CD4-positive, CD25-positive, alpha-beta regulatory T cell (primary cell): Measurements from ENCODE around the gene EPS8L1. TPM values are rescaled to one million over a fixed set of nuclear protein-coding genes. Genes with fewer than 3 reads are reported as not detected.

Source experiments
- ATAC-seq, 2 donors: fragments of 150-1000 bp; cut with Tn5 transposase; one replicate each; pipeline ENCODE4 v1.10.0; 2021; ENCODE audit warnings: low read depth in 2 of 2, moderate number of reproducible peaks in 2 of 2, moderate library complexity in 1 of 2
- DNase-seq, 3 donors: peaks; one replicate each; pipeline versions ENCODE4 v3.0.0 to v3.0.0-alpha.2; 2012 to 2022; ENCODE audit warnings: mixed read lengths in 1 of 3
- H3K27ac ChIP-seq: one replicate; pipeline ENCODE4 v1.7.0; 2013; ENCODE audit warnings: mild to moderate bottlenecking, low read length; ENCODE audit not compliant: insufficient read depth, poor library complexity, severe bottlenecking
- H3K27me3 ChIP-seq: one replicate; pipeline ENCODE4 v1.7.0; 2013; ENCODE audit warnings: low read length; ENCODE audit not compliant: control insufficient read depth, insufficient read depth
- H3K36me3 ChIP-seq: one replicate; pipeline ENCODE4 v1.7.0; 2013; ENCODE audit warnings: mild to moderate bottlenecking, low read length, moderate library complexity; ENCODE audit not compliant: control insufficient read depth, insufficient read depth
- H3K4me1 ChIP-seq: 2 replicates; pipeline ENCODE4 v1.7.0; 2013; ENCODE audit warnings: mild to moderate bottlenecking, low read length; ENCODE audit not compliant: insufficient read depth, control insufficient read depth, poor library complexity, severe bottlenecking
- H3K4me3 ChIP-seq: one replicate; pipeline ENCODE4 v1.7.0; 2013; ENCODE audit warnings: low read depth, mild to moderate bottlenecking, low read length, moderate library complexity
- H3K9me3 ChIP-seq, 2 experiments: 1 replicate in 1 of 2; 2 replicates in 1 of 2; pipeline ENCODE4 v1.7.0; 2013; ENCODE audit warnings: low read length in 2 of 2, mild to moderate bottlenecking in 1 of 2, moderate library complexity in 1 of 2; ENCODE audit not compliant: control insufficient read depth in 2 of 2
- H3K27ac Mint-ChIP-seq, 3 donors: one replicate each; pipeline ENCODE4 v1.8.0; 2020 to 2022; ENCODE audit warnings: mild to moderate bottlenecking in 3 of 3, mixed read lengths in 3 of 3, moderate library complexity in 2 of 3
- H3K27me3 Mint-ChIP-seq: one replicate; pipeline ENCODE4 v1.8.0; 2022; ENCODE audit warnings: mild to moderate bottlenecking, mixed read lengths
- H3K36me3 Mint-ChIP-seq: one replicate; pipeline ENCODE4 v1.8.0; 2020; ENCODE audit warnings: mixed read lengths
- H3K4me1 Mint-ChIP-seq, 4 donors: one replicate each; pipeline ENCODE4 v1.8.0; 2020 to 2022; ENCODE audit warnings: mixed read lengths in 4 of 4, mild to moderate bottlenecking in 1 of 4
- H3K4me3 Mint-ChIP-seq, 4 donors: one replicate each; pipeline ENCODE4 v1.8.0; 2020 to 2022; ENCODE audit warnings: mild to moderate bottlenecking in 4 of 4, mixed read lengths in 4 of 4, moderate library complexity in 3 of 4
- H3K9me3 Mint-ChIP-seq, 7 donors: one replicate each; pipeline ENCODE4 v1.8.0; 2020 to 2022; ENCODE audit warnings: mixed read lengths in 7 of 7, mild to moderate bottlenecking in 3 of 7, moderate library complexity in 2 of 7
- polyA plus RNA-seq, 4 donors: library from polyadenylated mRNA; unstranded; fragments of 300-500 nt; fragmentation: Illumina TruSeq; gene quantifications; one replicate each; pipeline ENCODE4 v1.2.3, GENCODE V29; 2021
- total RNA-seq: library from RNA; stranded (reverse); gene quantifications from one replicate; pipeline ENCODE4 v1.2.3, GENCODE V29; 2022

The EPS8L1 gene
- total and polyA plus RNA-seq, 5 donors from 2014 or later = 0.41 to 4.4 (median 1.5) TPM

DNA sequence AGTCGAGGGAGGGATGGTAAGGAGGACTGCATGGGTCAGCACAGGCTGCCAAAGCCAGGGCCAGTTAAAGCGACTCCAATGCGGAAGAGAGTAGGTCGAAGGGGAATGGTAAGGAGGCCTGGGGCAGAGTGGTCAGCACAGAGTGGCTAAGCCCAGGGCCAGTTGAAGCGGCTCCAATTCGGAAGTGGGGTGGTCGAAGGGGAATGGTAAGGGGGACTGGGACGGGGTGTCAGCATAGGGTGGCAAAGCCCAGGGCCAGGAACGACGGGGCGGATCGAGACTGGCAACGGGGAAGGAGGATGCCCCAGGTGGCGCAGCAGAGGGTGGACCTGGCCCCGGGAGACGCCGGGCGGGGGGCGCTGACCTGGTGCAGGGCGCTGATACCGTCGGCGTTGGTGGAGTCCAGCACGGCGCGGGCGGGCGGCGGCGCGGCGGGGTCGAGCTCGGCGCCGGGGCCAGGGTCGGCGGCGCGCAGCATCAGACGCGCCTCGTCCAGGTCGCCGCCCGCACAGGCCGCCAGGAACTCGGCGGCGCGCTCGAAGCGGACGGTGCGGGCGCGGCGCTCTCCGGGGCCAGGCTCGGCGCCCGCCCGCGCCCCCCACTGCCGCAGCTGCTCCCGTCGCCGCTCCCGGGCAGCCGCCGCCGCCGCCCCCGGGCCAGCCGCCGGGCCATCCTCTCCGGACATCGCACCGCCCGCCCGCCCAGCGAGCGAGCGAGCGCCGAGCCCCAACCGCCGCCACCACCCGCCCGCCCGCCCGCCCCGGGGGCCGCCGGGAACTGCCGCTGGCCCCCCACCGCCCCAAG lies 41.4 kb downstream of the EPS8L1 start, which contains the start of gene PPP1R12C:
Gene PPP1R12C (minus strand): TSS at position 779 of the 804 bp plus-strand sequence. CDS start 94 bp downstream, at position 685.
- peaks cover 7% of the 10 kb centered on the region for H3K36me3 ChIP-seq
- Mint-ChIP-seq H3K9me3 (peaks cover 0 to 1% (median 0%) of the 10 kb centered on the region in 7 donors), H3K4me1 (peaks cover 9 to 48% (median 26%) of the 10 kb centered on the region in 4 donors), H3K27ac (peak within 1 kb of the TSS; percentile 98 to 99 (median 99)), H3K4me3 (peak within 1 kb of the TSS; percentile 98 to 100 (median 99)), H3K36me3 (no peaks in the 10 kb centered on the region), H3K27me3 (peaks cover 10% of the 10 kb centered on the region)
- peak in 1 of 3 donors; percentile 20 for DNase-seq
- peak; percentile 2 to 4 for ATAC-seq
- H3K4me1 ChIP-seq = peaks cover 37% of the 10 kb centered on the region
- no peaks in the 10 kb centered on the region for H3K9me3 ChIP-seq
- H3K4me3 ChIP-seq = peak within 1 kb of the TSS; percentile 80
- peak within 1 kb of the TSS; percentile 71 for H3K27ac ChIP-seq
- H3K27me3 ChIP-seq = no peaks in the 10 kb centered on the region

DNA sequence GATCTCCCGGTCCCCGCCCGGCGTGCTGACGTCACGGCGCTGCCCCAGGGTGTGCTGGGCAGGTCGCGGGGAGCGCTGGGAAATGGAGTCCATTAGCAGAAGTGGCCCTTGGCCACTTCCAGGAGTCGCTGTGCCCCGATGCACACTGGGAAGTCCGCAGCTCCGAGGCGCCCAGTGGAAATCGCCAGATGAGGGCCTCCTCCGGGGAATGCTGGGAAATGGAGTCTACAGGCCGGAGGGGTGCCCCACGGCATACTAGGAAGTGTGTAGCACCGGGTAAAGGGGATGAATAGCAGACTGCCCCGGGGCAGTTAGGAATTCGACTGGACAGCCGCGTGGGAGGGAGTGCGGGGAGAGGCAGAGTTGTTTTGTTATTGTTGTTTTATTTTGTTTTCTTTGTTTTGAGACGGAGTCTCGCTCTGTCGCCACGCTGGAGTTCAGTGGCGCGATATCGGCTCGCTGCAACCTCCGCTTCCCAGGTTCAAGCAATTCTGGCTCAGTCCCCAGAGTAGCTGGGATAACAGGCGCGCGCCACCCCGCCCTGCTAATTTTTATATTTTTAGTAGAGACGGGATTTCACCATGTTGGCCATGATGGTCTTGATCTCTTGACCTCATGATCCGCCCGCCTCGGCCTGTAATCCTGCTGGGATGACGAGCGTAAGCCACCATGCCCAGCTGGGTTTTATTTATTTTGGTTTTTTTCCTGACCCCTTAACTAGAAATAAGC lies 42.2 kb downstream of the EPS8L1 start:
- Histone ChIP-seq H3K4me1 (peaks cover 37% of the 10 kb centered on the region), H3K27me3 (peaks cover 3% of the 10 kb centered on the region), H3K36me3 (no peaks in the 10 kb centered on the region), H3K27ac (peak overlapping the region; percentile 67), H3K4me3 (peak overlapping the region; percentile 80), H3K9me3 (no peaks in the 10 kb centered on the region)
- H3K4me1 Mint-ChIP-seq = peaks cover 9 to 47% (median 26%) of the 10 kb centered on the region in 4 donors
- DNase-seq (peak; percentile 94 to 99 (median 96)), ATAC-seq (peak; percentile 98)
- peak overlapping the region; percentile 85 to 95 (median 93) for H3K27ac Mint-ChIP-seq
- peaks cover 10% of the 10 kb centered on the region for H3K27me3 Mint-ChIP-seq
- peak overlapping the region; percentile 91 to 99 (median 98) for H3K4me3 Mint-ChIP-seq
- H3K36me3 Mint-ChIP-seq = no peaks in the 10 kb centered on the region
- H3K9me3 Mint-ChIP-seq = peaks cover 0 to 1% (median 0%) of the 10 kb centered on the region in 7 donors

DNA sequence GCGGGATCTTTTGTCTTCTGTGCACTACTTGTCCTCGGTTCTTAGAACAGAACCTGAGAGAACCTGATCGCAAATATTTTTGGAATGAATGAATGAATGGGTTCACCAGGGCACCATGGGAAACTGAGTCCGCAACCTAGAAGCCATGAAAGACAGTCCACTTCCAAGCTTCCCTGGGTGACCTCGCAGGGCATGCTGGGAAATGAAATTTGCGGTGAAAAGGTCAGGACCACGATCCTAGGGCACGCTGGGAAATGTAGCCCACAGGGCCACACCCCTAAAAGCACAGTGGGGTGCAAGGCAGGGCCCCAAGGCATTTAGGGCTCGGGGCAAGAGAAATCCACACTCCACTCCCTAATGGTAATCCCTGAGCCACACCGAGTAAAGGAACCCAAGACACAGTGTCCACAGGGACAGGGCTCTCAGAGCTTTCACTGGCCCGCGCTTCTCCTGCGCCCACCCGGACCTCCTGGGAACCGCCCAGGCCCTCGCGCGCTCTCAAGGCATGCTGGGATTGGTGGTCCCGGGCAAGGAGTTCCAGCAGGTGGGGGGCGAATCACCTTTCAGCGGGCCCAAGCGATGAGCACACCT lies 42.8 kb downstream of the EPS8L1 start:
- peak overlapping the region; percentile 80 for H3K4me3 ChIP-seq

DNA sequence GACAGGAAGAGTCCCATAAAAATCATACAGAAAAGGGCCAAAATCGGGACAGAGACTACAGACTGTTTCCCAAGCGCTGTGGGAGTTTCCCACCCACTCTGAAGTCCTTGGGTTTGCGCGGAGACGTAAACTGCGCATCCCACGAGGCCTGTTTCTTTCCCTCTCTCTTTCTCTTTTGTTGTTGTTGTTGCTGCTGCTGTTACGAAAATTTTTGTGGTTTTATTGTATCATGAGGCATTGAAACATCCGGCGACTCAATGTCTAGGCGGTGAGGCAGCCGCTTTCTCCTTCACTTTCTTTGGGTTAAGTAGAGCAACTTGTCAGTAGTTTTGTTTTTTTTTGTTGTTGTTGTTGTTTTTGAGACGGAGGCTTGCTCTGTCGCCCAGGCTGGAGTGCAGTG lies 43.4 kb downstream of the EPS8L1 start:
- Mint-ChIP-seq H3K27me3 (peaks cover 22% of the 10 kb centered on the region), H3K4me3 (peak overlapping the region; percentile 74 to 99 (median 86)), H3K9me3 (peaks cover 0 to 3% (median 0%) of the 10 kb centered on the region in 7 donors), H3K4me1 (peaks cover 9 to 45% (median 26%) of the 10 kb centered on the region in 4 donors), H3K36me3 (no peaks in the 10 kb centered on the region), H3K27ac (no peak overlapping the region)
- H3K27me3 ChIP-seq = peaks cover 3% of the 10 kb centered on the region
- ATAC-seq = no peak
- no peaks in the 10 kb centered on the region for H3K9me3 ChIP-seq
- no peak overlapping the region for H3K27ac ChIP-seq
- no peaks in the 10 kb centered on the region for H3K36me3 ChIP-seq
- peaks cover 36% of the 10 kb centered on the region for H3K4me1 ChIP-seq
- no peak overlapping the region for H3K4me3 ChIP-seq
- peak in 2 of 3 donors; percentile 23 to 52 for DNase-seq

More for the DNA sequence above, 42.8 kb downstream of the EPS8L1 start:
- DNase-seq (peak in 1 of 3 donors; percentile 29), ATAC-seq (no peak)
- Mint-ChIP-seq H3K27me3 (peaks cover 16% of the 10 kb centered on the region), H3K4me3 (peak overlapping the region; percentile 91 to 99 (median 98)), H3K9me3 (peaks cover 0 to 1% (median 0%) of the 10 kb centered on the region in 7 donors), H3K36me3 (no peaks in the 10 kb centered on the region), H3K27ac (peak overlapping the region; percentile 66 to 95 (median 93)), H3K4me1 (peaks cover 9 to 45% (median 26%) of the 10 kb centered on the region in 4 donors)
- H3K27me3 ChIP-seq = peaks cover 3% of the 10 kb centered on the region
- peaks cover 37% of the 10 kb centered on the region for H3K4me1 ChIP-seq
- no peaks in the 10 kb centered on the region for H3K9me3 ChIP-seq
- no peak overlapping the region for H3K27ac ChIP-seq
- no peaks in the 10 kb centered on the region for H3K36me3 ChIP-seq

DNA sequence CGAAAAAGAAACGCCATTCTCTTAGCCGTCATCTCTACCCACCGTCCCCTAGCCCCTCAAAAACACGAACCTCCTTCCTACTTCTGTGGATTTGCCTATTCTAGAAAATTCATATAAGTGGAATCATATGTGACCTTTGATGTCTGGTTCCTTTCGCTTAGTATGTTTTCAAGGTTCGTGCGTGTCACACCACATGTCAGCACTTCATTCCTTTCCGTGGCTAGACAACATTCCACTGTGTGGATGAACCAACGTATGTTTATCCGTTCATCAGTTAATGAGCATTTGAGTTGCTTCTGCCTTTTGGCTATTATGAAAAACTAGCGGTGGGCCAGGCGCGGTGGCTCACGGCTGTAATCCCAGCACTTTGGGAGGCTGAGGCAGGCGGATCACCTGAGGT lies 55.8 kb downstream of the EPS8L1 start:
- Histone ChIP-seq H3K9me3 (no peaks in the 10 kb centered on the region), H3K4me1 (no peaks in the 10 kb centered on the region), H3K27ac (no peak overlapping the region), H3K36me3 (no peaks in the 10 kb centered on the region), H3K4me3 (no peak overlapping the region), H3K27me3 (peaks cover 11% of the 10 kb centered on the region)
- Mint-ChIP-seq H3K27me3 (peaks cover 73% of the 10 kb centered on the region), H3K9me3 (peaks cover 0 to 5% (median 0%) of the 10 kb centered on the region in 7 donors), H3K36me3 (no peaks in the 10 kb centered on the region), H3K27ac (peak overlapping the region in 1 of 3 donors; percentile 14), H3K4me3 (no peak overlapping the region), H3K4me1 (no peaks in the 10 kb centered on the region)
- no peak for DNase-seq
- ATAC-seq = no peak

DNA sequence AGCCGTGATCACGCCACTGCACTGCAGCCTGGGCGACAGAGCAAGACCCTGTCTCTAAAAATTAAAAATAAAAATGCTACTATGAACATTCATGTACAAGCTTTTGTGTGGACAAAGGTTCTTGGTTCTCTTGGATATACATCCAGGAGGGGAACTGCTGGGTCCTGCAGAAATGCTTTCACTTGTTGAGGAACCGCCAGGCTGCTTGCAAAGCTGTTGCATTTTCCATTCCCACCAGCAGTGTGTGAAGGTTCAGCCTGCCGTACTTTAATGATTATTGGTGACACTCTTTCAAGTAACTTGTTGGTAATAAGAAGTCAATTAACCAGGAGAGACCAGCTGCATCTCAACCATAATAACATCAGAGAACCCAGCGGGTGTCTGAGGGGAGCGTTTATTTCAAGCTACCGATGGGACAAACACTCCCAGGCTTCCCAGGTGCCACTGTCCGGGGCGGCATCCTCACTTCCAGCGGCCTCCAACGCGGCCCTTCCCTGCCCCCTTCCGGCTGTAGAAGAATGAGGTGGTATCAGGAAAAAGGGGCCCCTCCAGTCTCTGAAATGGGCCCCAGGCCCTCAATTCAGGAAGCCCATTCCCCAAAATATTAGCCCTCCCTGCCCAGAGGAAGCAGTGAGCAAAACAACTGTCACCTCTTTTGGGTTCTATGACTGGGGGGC lies 56.9 kb downstream of the EPS8L1 start:
- Mint-ChIP-seq H3K27me3 (peaks cover 66% of the 10 kb centered on the region), H3K27ac (no peak overlapping the region), H3K36me3 (no peaks in the 10 kb centered on the region), H3K4me1 (no peaks in the 10 kb centered on the region), H3K4me3 (no peak overlapping the region), H3K9me3 (no peaks in the 10 kb centered on the region)
- DNase-seq (no peak), ATAC-seq (no peak)
- H3K9me3 ChIP-seq = no peaks in the 10 kb centered on the region
- H3K27me3 ChIP-seq = peaks cover 11% of the 10 kb centered on the region
- H3K27ac ChIP-seq = no peak overlapping the region
- H3K36me3 ChIP-seq = no peaks in the 10 kb centered on the region
- no peaks in the 10 kb centered on the region for H3K4me1 ChIP-seq
- no peak overlapping the region for H3K4me3 ChIP-seq
